HCT116 (cell line): ENCODE measurements around the gene CUX1. TPM values are rescaled to one million over a fixed set of nuclear protein-coding genes. Genes with fewer than 3 reads are reported as not detected.

ENCODE experiments used
- ATAC-seq: fragments of 200-7000 bp; cut with Tn5 transposase; 2 replicates; pipeline ENCODE4 v1.9.1; 2020; ENCODE audit warnings: mild to moderate bottlenecking, moderate library complexity
- BruUV-seq: library from RNA; stranded (reverse); fragments of 400-500 nt; replicated peaks from 2 replicates; lab custom pipeline; 2021; lab: Mats Ljungman, UMichigan
- CTCF ChIA-PET: fragments of 300-600 bp; sonication (Branson Sonifier 250); formaldehyde crosslinking; loops from one replicate; lab custom pipeline; 2021; ENCODE audit warnings: antibody characterized with exemption; lab: Charles Lee
- POLR2A ChIA-PET: fragments of 300-600, 350-600 bp; sonication (Branson Sonifier 250); formaldehyde crosslinking; loops from one replicate; lab custom pipeline; 2021; ENCODE audit warnings: antibody characterized with exemption; lab: Charles Lee
- RAD21 ChIA-PET, 2 experiments: fragments of 300-600 bp; sonication (Branson Sonifier 250); formaldehyde crosslinking; loops; one replicate each; lab custom pipeline; 2023; ENCODE audit warnings: low total read pairs in 2 of 2; ENCODE audit not compliant: uncharacterized antibody in 2 of 2, unreplicated experiment in 2 of 2, low non-redundant PET in 1 of 2; lab: Charles Lee
- DNase-seq: peaks from one replicate; pipeline ENCODE4 v3.0.0-alpha.2; 2010; ENCODE audit warnings: low read depth, low spot score
- H2AFZ ChIP-seq: fragments of 200-600 bp; shearing (Covaris generic), sonication (generic); 2 replicates; pipeline ENCODE4 v1.6.1; 2017; ENCODE audit warnings: low read depth, mixed run types, mixed read lengths, antibody characterized with exemption, low read length; ENCODE audit not compliant: poor library complexity, severe bottlenecking
- H3K27ac ChIP-seq: 2 replicates; pipeline ENCODE4 v1.5.1; 2012; ENCODE audit warnings: low read depth, low read length
- H3K27me3 ChIP-seq: fragments of 200-600 bp; sonication (generic); 2 replicates; pipeline ENCODE4 v1.6.1; 2016; ENCODE audit warnings: mixed run types, low read length, mixed read lengths; ENCODE audit not compliant: insufficient read depth
- H3K36me3 ChIP-seq, 2 experiments: fragments of 200-500 bp in 1 of 2; fragments of 200-600 bp in 1 of 2; sonication (Bioruptor generic) in 1 of 2; sonication (generic) in 1 of 2; 2 replicates each; pipeline versions ENCODE4 v1.5.1 to v1.6.1; 2014 to 2016; ENCODE audit warnings: low read length in 2 of 2, inconsistent platforms in 1 of 2, mixed read lengths in 1 of 2, mixed run types in 1 of 2; ENCODE audit not compliant: insufficient read depth in 2 of 2, control insufficient read depth in 1 of 2
- H3K4me1 ChIP-seq, 2 experiments: fragments of 200-600 bp in 1 of 2; sonication (generic) in 1 of 2; 2 replicates each; pipeline versions ENCODE4 v1.5.1 to v1.6.1; 2012 to 2017; ENCODE audit warnings: low read length in 2 of 2, inconsistent platforms in 1 of 2, mild to moderate bottlenecking in 1 of 2, mixed read lengths in 1 of 2, mixed run types in 1 of 2, moderate library complexity in 1 of 2; ENCODE audit not compliant: insufficient read depth in 2 of 2, control insufficient read depth in 1 of 2
- H3K4me2 ChIP-seq: fragments of 200-600 bp; sonication (generic); 2 replicates; pipeline ENCODE4 v1.6.1; 2017; ENCODE audit warnings: mixed run types, low read length, mixed read lengths
- H3K4me3 ChIP-seq, 2 experiments: fragments of 200-600 bp in 1 of 2; sonication (generic) in 1 of 2; replicated peaks in 1 of 2; 2 replicates each; pipeline ENCODE4 v1.5.1; 2011 to 2016; ENCODE audit warnings: low read length in 2 of 2, control low read depth in 1 of 2, low read depth in 1 of 2, mild to moderate bottlenecking in 1 of 2, mixed read lengths in 1 of 2, mixed run types in 1 of 2
- H3K79me2 ChIP-seq: fragments of 200-600 bp; sonication (generic); 2 replicates; pipeline ENCODE4 v1.6.1; 2017; ENCODE audit warnings: mild to moderate bottlenecking, mixed run types, low read length, moderate library complexity, mixed read lengths; ENCODE audit not compliant: insufficient read depth
- H3K9ac ChIP-seq: fragments of 200-600 bp; sonication (generic); 2 replicates; pipeline ENCODE4 v1.6.1; 2016; ENCODE audit warnings: low read length, mixed read lengths
- H3K9me2 ChIP-seq: fragments of 200-600 bp; sonication (generic), shearing (Covaris generic); 2 replicates; pipeline ENCODE4 v1.6.1; 2017; ENCODE audit warnings: mixed run types, mild to moderate bottlenecking, moderate library complexity; ENCODE audit not compliant: insufficient read depth
- H3K9me3 ChIP-seq, 2 experiments: fragments of 200-500 bp in 1 of 2; fragments of 200-600 bp in 1 of 2; sonication (Bioruptor generic) in 1 of 2; sonication (generic) in 1 of 2; 2 replicates each; pipeline ENCODE4 v1.6.1; 2014 to 2017; ENCODE audit warnings: low read length in 2 of 2, mixed read lengths in 2 of 2, inconsistent platforms in 1 of 2, low read depth in 1 of 2, mild to moderate bottlenecking in 1 of 2, mixed run types in 1 of 2, moderate library complexity in 1 of 2; ENCODE audit not compliant: control insufficient read depth in 1 of 2, insufficient read depth in 1 of 2
- H4K20me1 ChIP-seq: fragments of 200-600 bp; sonication (generic), shearing (Covaris generic); 2 replicates; pipeline ENCODE4 v1.6.1; 2017; ENCODE audit warnings: mixed run types, mild to moderate bottlenecking, moderate library complexity; ENCODE audit not compliant: insufficient read depth
- ATF3 ChIP-seq: IDR thresholded peaks from 2 replicates; pipeline ENCODE4 v1.6.1; 2012
- EGR1 ChIP-seq: IDR thresholded peaks from 2 replicates; pipeline ENCODE4 v1.6.1; 2012; ENCODE audit warnings: low read depth
- EZH2phosphoT487 ChIP-seq: fragments of 200-600 bp; IDR thresholded peaks from 2 replicates; pipeline ENCODE4 v1.6.1; 2018; ENCODE audit warnings: antibody characterized with exemption, borderline replicate concordance
- JUND ChIP-seq: IDR thresholded peaks from 2 replicates; pipeline ENCODE4 v1.6.1; 2012
- POLR2A ChIP-seq: IDR thresholded peaks from 2 replicates; pipeline ENCODE4 v1.7.0; 2011; ENCODE audit warnings: borderline replicate concordance; ENCODE audit not compliant: insufficient read depth, insufficient read length; ENCODE audit errors: extremely low read depth
- POLR2AphosphoS5 ChIP-seq: IDR thresholded peaks from 2 replicates; pipeline ENCODE4 v1.6.1; 2011; ENCODE audit warnings: mild to moderate bottlenecking, low read depth, low read length, moderate library complexity
- SRF ChIP-seq: IDR thresholded peaks from 2 replicates; pipeline ENCODE4 v1.6.1; 2012; ENCODE audit warnings: low read depth
- ZFX ChIP-seq: fragments of 450-650 bp; IDR thresholded peaks from 2 replicates; pipeline ENCODE4 v1.6.1; 2017
- ZNF274 ChIP-seq: fragments of 200-500 bp; sonication (Bioruptor generic); IDR thresholded peaks from 2 replicates; pipeline ENCODE4 v1.6.1; 2014; ENCODE audit warnings: mild to moderate bottlenecking, low read depth, low read length, inconsistent platforms
- intact Hi-C: fragments of 100-400 bp; cut with micrococcal nuclease; formaldehyde crosslinking; loops from 2 replicates; pipeline ENCODE4 v1.10.0; 2022
- total RNA-seq: library from RNA; stranded (reverse); gene quantifications from one replicate; pipeline ENCODE4 v1.2.1, GENCODE V29; 2021; ENCODE audit not compliant: unreplicated experiment
- TF ChIP-seq, protein P1 (sequence below): IDR thresholded peaks from 2 replicates; pipeline ENCODE4 v1.6.1; 2012
- TF ChIP-seq, protein P2 (sequence below), 3 experiments: fragments of 200-600 bp in 1 of 3; sonication (generic) in 1 of 3; IDR thresholded peaks in 2 of 3; conservative IDR thresholded peaks in 1 of 3; 2 replicates each; pipeline ENCODE4 v1.5.1; 2012 to 2017; ENCODE audit warnings: low read depth in 2 of 3, low read length in 2 of 3, antibody characterized with exemption in 1 of 3, borderline replicate concordance in 1 of 3, control low read depth in 1 of 3, mild to moderate bottlenecking in 1 of 3, mixed read lengths in 1 of 3, mixed run types in 1 of 3, moderate library complexity in 1 of 3; ENCODE audit not compliant: insufficient read depth in 1 of 3
- TF ChIP-seq, protein P3 (sequence below): IDR thresholded peaks from 2 replicates; pipeline ENCODE4 v1.6.1; 2012; ENCODE audit warnings: low read depth

Gene CUX1
- total RNA-seq, 1 experiment from 2014 or later, result 68.9 TPM

GRCh38 chr7:101875283-101875846, 57.9 kb downstream of the CUX1 start:
- ATAC-seq, result no peak

More at GRCh38 chr7:101875283-101875846, 57.9 kb downstream of the CUX1 start:
- TF ChIP-seq ATF3 (no peak), SRF (no peak), EGR1 (no peak), JUND (no peak), POLR2AphosphoS5 (no peak), EZH2phosphoT487 (no peak), ZFX (no peak), POLR2A (no peak), ZNF274 (no peak)
- TF ChIP-seq, protein P1, sequence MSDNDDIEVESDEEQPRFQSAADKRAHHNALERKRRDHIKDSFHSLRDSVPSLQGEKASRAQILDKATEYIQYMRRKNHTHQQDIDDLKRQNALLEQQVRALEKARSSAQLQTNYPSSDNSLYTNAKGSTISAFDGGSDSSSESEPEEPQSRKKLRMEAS, result no peak
- TF ChIP-seq, protein P2, sequence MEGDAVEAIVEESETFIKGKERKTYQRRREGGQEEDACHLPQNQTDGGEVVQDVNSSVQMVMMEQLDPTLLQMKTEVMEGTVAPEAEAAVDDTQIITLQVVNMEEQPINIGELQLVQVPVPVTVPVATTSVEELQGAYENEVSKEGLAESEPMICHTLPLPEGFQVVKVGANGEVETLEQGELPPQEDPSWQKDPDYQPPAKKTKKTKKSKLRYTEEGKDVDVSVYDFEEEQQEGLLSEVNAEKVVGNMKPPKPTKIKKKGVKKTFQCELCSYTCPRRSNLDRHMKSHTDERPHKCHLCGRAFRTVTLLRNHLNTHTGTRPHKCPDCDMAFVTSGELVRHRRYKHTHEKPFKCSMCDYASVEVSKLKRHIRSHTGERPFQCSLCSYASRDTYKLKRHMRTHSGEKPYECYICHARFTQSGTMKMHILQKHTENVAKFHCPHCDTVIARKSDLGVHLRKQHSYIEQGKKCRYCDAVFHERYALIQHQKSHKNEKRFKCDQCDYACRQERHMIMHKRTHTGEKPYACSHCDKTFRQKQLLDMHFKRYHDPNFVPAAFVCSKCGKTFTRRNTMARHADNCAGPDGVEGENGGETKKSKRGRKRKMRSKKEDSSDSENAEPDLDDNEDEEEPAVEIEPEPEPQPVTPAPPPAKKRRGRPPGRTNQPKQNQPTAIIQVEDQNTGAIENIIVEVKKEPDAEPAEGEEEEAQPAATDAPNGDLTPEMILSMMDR (IDR thresholded peaks at IDR 0.05 in 2 of 3, conservative IDR thresholded peaks at IDR 0.05 in 1 of 3; ENCODE audit: borderline replicate concordance in 1 of 3, insufficient read depth in 1 of 3, low read depth in 2 of 3, low read length in 2 of 3), result no peak
- TF ChIP-seq, protein P3, sequence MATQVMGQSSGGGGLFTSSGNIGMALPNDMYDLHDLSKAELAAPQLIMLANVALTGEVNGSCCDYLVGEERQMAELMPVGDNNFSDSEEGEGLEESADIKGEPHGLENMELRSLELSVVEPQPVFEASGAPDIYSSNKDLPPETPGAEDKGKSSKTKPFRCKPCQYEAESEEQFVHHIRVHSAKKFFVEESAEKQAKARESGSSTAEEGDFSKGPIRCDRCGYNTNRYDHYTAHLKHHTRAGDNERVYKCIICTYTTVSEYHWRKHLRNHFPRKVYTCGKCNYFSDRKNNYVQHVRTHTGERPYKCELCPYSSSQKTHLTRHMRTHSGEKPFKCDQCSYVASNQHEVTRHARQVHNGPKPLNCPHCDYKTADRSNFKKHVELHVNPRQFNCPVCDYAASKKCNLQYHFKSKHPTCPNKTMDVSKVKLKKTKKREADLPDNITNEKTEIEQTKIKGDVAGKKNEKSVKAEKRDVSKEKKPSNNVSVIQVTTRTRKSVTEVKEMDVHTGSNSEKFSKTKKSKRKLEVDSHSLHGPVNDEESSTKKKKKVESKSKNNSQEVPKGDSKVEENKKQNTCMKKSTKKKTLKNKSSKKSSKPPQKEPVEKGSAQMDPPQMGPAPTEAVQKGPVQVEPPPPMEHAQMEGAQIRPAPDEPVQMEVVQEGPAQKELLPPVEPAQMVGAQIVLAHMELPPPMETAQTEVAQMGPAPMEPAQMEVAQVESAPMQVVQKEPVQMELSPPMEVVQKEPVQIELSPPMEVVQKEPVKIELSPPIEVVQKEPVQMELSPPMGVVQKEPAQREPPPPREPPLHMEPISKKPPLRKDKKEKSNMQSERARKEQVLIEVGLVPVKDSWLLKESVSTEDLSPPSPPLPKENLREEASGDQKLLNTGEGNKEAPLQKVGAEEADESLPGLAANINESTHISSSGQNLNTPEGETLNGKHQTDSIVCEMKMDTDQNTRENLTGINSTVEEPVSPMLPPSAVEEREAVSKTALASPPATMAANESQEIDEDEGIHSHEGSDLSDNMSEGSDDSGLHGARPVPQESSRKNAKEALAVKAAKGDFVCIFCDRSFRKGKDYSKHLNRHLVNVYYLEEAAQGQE, result no peak
- H3K4me1 ChIP-seq, result peaks cover 18 to 40% of the 10 kb centered on the region in 2 experiments
- no peak overlapping the region for H3K4me2 ChIP-seq
- CTCF ChIA-PET, result no interaction called here
- H3K9me2 ChIP-seq, result no peaks in the 10 kb centered on the region
- H3K79me2 ChIP-seq, result peaks cover 96% of the 10 kb centered on the region
- H3K9ac ChIP-seq, result no peak overlapping the region
- H4K20me1 ChIP-seq, result no peaks in the 10 kb centered on the region
- intact Hi-C loops, result no loop called here
- H3K27ac ChIP-seq, result no peak overlapping the region
- no peak overlapping the region for H3K4me3 ChIP-seq
- no peaks in the 10 kb centered on the region for H3K9me3 ChIP-seq
- RAD21 ChIA-PET, result no interaction called here
- H3K36me3 ChIP-seq, result no peaks in the 10 kb centered on the region
- H3K27me3 ChIP-seq, result no peaks in the 10 kb centered on the region
- no TSS peak for BruUV-seq
- no peak for DNase-seq
- H2AFZ ChIP-seq, result no peak overlapping the region
- POLR2A ChIA-PET, result no interaction called here
